Smooth muscle cell (in vitro differentiated cells): Measurements from ENCODE around the gene ERBB4. TPM values are rescaled to one million over a fixed set of nuclear protein-coding genes. Genes with fewer than 3 reads are reported as not detected.

Experiments
- DNase-seq: peaks from one replicate; lab custom pipeline; 2025; ENCODE audit not compliant: unreplicated experiment; lab: John Stamatoyannopoulos, UW
- H2AFZ ChIP-seq: fragments of 200-600 bp; sonication (generic); 2 replicates; pipeline ENCODE4 v1.6.0; 2016; ENCODE audit warnings: antibody characterized with exemption, low read depth, mild to moderate bottlenecking
- H3F3A ChIP-seq: fragments of 200-600 bp; sonication (generic); 2 replicates; pipeline ENCODE4 v1.6.0; 2017; ENCODE audit warnings: antibody characterized with exemption, low read depth
- H3K27ac ChIP-seq: fragments of 200-600 bp; sonication (generic); 2 replicates; pipeline ENCODE4 v1.5.1; 2016; ENCODE audit warnings: low read depth, mild to moderate bottlenecking
- H3K27me3 ChIP-seq: fragments of 200-600 bp; sonication (generic); 2 replicates; pipeline ENCODE4 v1.6.1; 2016; ENCODE audit warnings: low read depth, mild to moderate bottlenecking
- H3K36me3 ChIP-seq: fragments of 200-600 bp; sonication (generic); 2 replicates; pipeline ENCODE4 v1.5.1; 2016; ENCODE audit warnings: low read depth
- H3K4me1 ChIP-seq: fragments of 200-600 bp; sonication (generic); 2 replicates; pipeline ENCODE4 v1.5.1; 2016; ENCODE audit warnings: low read depth
- H3K4me2 ChIP-seq: fragments of 200-600 bp; sonication (generic); 2 replicates; pipeline ENCODE4 v1.6.0; 2016; ENCODE audit warnings: mild to moderate bottlenecking
- H3K4me3 ChIP-seq: fragments of 200-600 bp; sonication (generic); 2 replicates; pipeline ENCODE4 v1.5.1; 2016; ENCODE audit warnings: mild to moderate bottlenecking
- H3K79me2 ChIP-seq: fragments of 200-600 bp; sonication (generic); 2 replicates; pipeline ENCODE4 v1.6.0; 2016; ENCODE audit warnings: low read depth, mild to moderate bottlenecking
- H3K9ac ChIP-seq: fragments of 200-600 bp; sonication (generic); 2 replicates; pipeline ENCODE4 v1.6.0; 2016; ENCODE audit warnings: low read depth
- H3K9me3 ChIP-seq: fragments of 200-600 bp; sonication (generic); replicated peaks from 2 replicates; pipeline ENCODE4 v1.5.1; 2016; ENCODE audit warnings: low read depth
- H4K20me1 ChIP-seq: fragments of 200-600 bp; sonication (generic); 2 replicates; pipeline ENCODE4 v1.6.0; 2016; ENCODE audit warnings: low read depth
- CTCF ChIP-seq: fragments of 200-600 bp; sonication (generic); IDR thresholded peaks from 2 replicates; pipeline ENCODE4 v1.5.1; 2017; ENCODE audit warnings: borderline replicate concordance, mild to moderate bottlenecking, antibody characterized with exemption; ENCODE audit not compliant: insufficient read depth, poor library complexity, severe bottlenecking
- WGBS: methylation state at CpG from one replicate; pipeline ENCODE4 v1.1.7; 2016; ENCODE audit warnings: low lambda C conversion rate; 5-methylcytosine and 5-hydroxymethylcytosine counted together
- polyA plus RNA-seq: library from polyadenylated mRNA; unstranded; fragments of >200 nt; fragmentation: Nextera tagmentation; extraction: Ambion mirVana; gene quantifications from 2 replicates; pipeline ENCODE4 v1.2.1, GENCODE V29; 2016
- total RNA-seq: library from RNA; depleted of rRNA; stranded (reverse); fragments of >200 nt; gene quantifications from 2 replicates; pipeline ENCODE4 v1.2.3, GENCODE V29; 2014

Gene ERBB4
- total and polyA plus RNA-seq, 2 experiments from 2014 or later, result 0.67 TPM; not detected in 1

- Histone ChIP-seq H3K27me3 (no peaks in the 10 kb centered on the region), H3K9ac (no peak overlapping the region), H3F3A (no peaks in the 10 kb centered on the region), H3K4me1 (no peaks in the 10 kb centered on the region), H3K79me2 (no peaks in the 10 kb centered on the region), H3K36me3 (no peaks in the 10 kb centered on the region), H3K4me3 (no peak overlapping the region), H3K27ac (no peak overlapping the region), H2AFZ (no peak overlapping the region), H3K9me3 (no peaks in the 10 kb centered on the region), H3K4me2 (no peak overlapping the region), H4K20me1 (no peaks in the 10 kb centered on the region)
- 74% methylated on average over 2 of the region's 2 CpGs for WGBS
- no peak for TF ChIP-seq CTCF
- no peak for DNase-seq
Observed at GRCh38 chr2:212228743-212229171, 309.8 kb downstream of the ERBB4 start.

GRCh38 chr2:212227755-212228154 lies 310.8 kb downstream of the ERBB4 start:
- H2AFZ ChIP-seq, result no peak overlapping the region
- 88% methylated on average over 4 of the region's 4 CpGs for WGBS
- H3K4me3 ChIP-seq, result no peak overlapping the region
- H3K4me1 ChIP-seq, result no peaks in the 10 kb centered on the region
- H3K4me2 ChIP-seq, result no peak overlapping the region
- H3K9ac ChIP-seq, result no peak overlapping the region
- no peaks in the 10 kb centered on the region for H3F3A ChIP-seq
- DNase-seq, result no peak
- no peaks in the 10 kb centered on the region for H3K9me3 ChIP-seq
- no peaks in the 10 kb centered on the region for H3K79me2 ChIP-seq
- no peaks in the 10 kb centered on the region for H4K20me1 ChIP-seq
- no peaks in the 10 kb centered on the region for H3K27me3 ChIP-seq
- no peak overlapping the region for H3K27ac ChIP-seq
- no peaks in the 10 kb centered on the region for H3K36me3 ChIP-seq
- no peak for TF ChIP-seq CTCF

- Histone ChIP-seq H2AFZ (no peak overlapping the region), H3K27ac (no peak overlapping the region), H3K36me3 (no peaks in the 10 kb centered on the region), H3K4me3 (no peak overlapping the region), H3K4me2 (no peak overlapping the region), H3K9ac (no peak overlapping the region), H4K20me1 (no peaks in the 10 kb centered on the region), H3K79me2 (no peaks in the 10 kb centered on the region), H3F3A (no peaks in the 10 kb centered on the region), H3K4me1 (no peaks in the 10 kb centered on the region), H3K9me3 (no peaks in the 10 kb centered on the region), H3K27me3 (no peaks in the 10 kb centered on the region)
- no peak for TF ChIP-seq CTCF
- DNase-seq, result no peak
- 87% methylated on average over 1 of the region's 1 CpG for WGBS
Observed at GRCh38 chr2:212226114-212226513, 312.5 kb downstream of the ERBB4 start.

GRCh38 chr2:212223696-212224095 lies 314.9 kb downstream of the ERBB4 start:
- H3F3A ChIP-seq, result no peaks in the 10 kb centered on the region
- no peak for DNase-seq
- no peak overlapping the region for H2AFZ ChIP-seq
- no peaks in the 10 kb centered on the region for H3K27me3 ChIP-seq
- H3K4me2 ChIP-seq, result no peak overlapping the region
- TF ChIP-seq CTCF, result no peak
- WGBS, result 90% methylated on average over 2 of the region's 2 CpGs
- H3K4me1 ChIP-seq, result no peaks in the 10 kb centered on the region
- no peak overlapping the region for H3K4me3 ChIP-seq
- no peaks in the 10 kb centered on the region for H4K20me1 ChIP-seq
- no peaks in the 10 kb centered on the region for H3K36me3 ChIP-seq
- no peak overlapping the region for H3K9ac ChIP-seq
- H3K27ac ChIP-seq, result no peak overlapping the region
- H3K9me3 ChIP-seq, result no peaks in the 10 kb centered on the region
- H3K79me2 ChIP-seq, result no peaks in the 10 kb centered on the region
